ENCODE results near the gene LSP1.

LSP1 gene

DNA sequence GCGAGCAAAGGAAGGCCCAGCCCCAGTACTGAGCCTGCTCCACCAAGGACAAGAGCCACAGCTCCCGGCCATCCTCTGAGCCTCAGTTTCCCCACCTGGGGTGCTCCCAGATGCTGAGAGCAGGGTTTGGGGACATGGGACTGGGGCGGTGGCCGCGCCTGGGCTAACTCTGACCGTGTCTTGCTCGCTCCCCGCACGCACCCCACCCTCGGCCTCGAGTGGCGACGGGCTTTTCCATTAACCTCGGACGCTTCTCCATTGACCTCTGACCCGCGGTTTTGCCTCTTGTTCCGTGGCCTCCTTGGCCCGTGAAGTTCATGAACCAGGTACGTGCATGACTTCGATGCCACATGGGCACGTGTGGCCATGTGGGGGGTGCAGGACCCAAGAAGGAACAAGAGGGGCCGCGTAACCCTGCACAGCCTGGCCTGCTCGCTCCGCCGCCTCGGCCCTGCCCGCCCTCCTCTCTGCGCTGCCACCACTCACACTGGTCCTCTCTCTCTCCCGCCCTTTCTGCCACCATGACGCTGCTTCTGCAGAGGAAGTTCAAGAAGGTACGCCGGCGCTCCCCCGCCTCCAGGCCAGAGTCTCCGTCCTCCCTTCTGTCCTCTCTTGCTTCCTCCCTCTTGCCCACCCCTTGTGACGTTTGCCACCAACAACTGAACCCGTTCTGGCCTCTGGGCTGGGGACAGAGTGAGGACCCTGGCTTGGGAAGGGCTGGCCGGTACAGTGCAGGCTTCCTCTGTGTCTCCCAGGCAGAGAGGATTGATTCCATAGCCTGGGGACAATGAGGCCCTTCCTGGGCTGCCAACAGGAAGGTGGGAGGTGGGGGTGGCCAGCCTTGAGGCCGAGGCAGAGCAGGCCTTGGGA, 73.5 kb downstream of the LSP1 start:
- no peak for ATAC-seq
- TF ChIP-seq TOX (CRISPR knock-in tag; IDR thresholded peaks at IDR 0.05; ENCODE audit: borderline replicate concordance) (no peak), PPARA (CRISPR knock-in tag; IDR thresholded peaks at IDR 0.05; ENCODE audit: borderline replicate concordance) (no peak), ZFP3 (CRISPR knock-in tag; IDR thresholded peaks at IDR 0.05) (no peak), ESRRG (CRISPR knock-in tag; IDR thresholded peaks at IDR 0.05) (no peak), TSHZ2 (CRISPR knock-in tag; IDR thresholded peaks at IDR 0.05) (no peak), ZNF565 (CRISPR knock-in tag; conservative IDR thresholded peaks at IDR 0.05; ENCODE audit: low read depth) (no peak), ZFP30 (CRISPR knock-in tag; IDR thresholded peaks at IDR 0.05) (no peak), ARNTL (CRISPR knock-in tag; IDR thresholded peaks at IDR 0.05; ENCODE audit: borderline replicate concordance, low read depth) (no peak), ZC3H10 (CRISPR knock-in tag; IDR thresholded peaks at IDR 0.05) (no peak), GLIS3 (CRISPR knock-in tag; IDR thresholded peaks at IDR 0.05) (no peak), POU6F1 (CRISPR knock-in tag; IDR thresholded peaks at IDR 0.05; ENCODE audit: borderline replicate concordance, low read depth) (no peak), OSR1 (CRISPR knock-in tag; IDR thresholded peaks at IDR 0.05) (no peak), SNAI2 (CRISPR knock-in tag; IDR thresholded peaks at IDR 0.05) (no peak), ZNF8 (CRISPR knock-in tag; IDR thresholded peaks at IDR 0.05) (no peak), CREB5 (CRISPR knock-in tag; IDR thresholded peaks at IDR 0.05; ENCODE audit: low read depth) (no peak), RARB (CRISPR knock-in tag; IDR thresholded peaks at IDR 0.05) (no peak), TCF4 (CRISPR knock-in tag; IDR thresholded peaks at IDR 0.05; ENCODE audit: borderline replicate concordance) (no peak), BACH2 (CRISPR knock-in tag; IDR thresholded peaks at IDR 0.05; ENCODE audit: borderline replicate concordance) (no peak)
- TF ChIP-seq, protein P1, sequence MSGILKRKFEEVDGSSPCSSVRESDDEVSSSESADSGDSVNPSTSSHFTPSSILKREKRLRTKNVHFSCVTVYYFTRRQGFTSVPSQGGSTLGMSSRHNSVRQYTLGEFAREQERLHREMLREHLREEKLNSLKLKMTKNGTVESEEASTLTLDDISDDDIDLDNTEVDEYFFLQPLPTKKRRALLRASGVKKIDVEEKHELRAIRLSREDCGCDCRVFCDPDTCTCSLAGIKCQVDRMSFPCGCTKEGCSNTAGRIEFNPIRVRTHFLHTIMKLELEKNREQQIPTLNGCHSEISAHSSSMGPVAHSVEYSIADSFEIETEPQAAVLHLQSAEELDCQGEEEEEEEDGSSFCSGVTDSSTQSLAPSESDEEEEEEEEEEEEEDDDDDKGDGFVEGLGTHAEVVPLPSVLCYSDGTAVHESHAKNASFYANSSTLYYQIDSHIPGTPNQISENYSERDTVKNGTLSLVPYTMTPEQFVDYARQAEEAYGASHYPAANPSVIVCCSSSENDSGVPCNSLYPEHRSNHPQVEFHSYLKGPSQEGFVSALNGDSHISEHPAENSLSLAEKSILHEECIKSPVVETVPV (CRISPR knock-in tag; IDR thresholded peaks at IDR 0.05), result no peak

DNA sequence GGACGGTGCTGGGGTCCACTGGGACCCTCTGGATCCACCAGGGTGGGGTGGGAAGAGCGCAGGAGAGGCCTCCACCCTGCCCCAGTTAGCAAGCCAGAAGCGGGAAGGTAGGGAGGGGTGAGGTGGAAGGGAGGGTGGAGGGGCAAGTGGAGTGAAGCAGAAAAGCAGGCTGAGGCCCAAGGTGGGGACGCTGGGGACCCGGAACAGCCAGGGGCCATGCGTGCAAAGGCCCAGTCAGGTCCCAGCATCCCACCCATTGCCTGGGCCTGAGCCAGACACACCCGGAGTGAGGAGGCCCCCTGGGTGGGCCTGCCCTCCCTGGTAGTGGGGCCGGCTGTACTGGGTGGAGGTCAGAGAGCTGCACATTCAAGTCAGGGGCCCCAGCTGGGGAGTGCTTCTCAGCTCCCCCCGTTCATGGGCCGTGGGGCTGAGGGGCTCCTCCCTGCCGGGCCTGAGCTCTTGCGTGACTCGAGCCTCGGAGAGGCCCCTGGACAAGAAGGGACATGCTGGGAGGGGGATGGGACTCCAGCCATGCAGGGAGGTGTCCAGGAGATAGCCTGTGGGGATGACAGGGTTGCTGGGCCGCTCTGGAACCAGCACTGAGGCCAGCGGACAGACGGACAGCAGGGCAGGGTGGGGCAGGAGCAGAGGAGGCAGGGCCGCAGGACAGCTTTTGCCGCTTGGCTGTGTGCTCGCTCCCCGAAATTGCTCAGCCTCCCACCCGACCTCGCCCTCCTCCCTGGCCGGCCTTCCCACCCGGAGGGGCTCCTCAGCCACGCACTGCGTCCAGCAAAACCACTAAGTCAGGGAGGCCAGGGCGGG, 74.4 kb downstream of the LSP1 start:
- ATAC-seq, result no peak
- TF ChIP-seq RARB (CRISPR knock-in tag; IDR thresholded peaks at IDR 0.05) (no peak), CSDC2 (CRISPR knock-in tag; IDR thresholded peaks at IDR 0.05) (no peak), ZNF8 (CRISPR knock-in tag; IDR thresholded peaks at IDR 0.05) (no peak), TSHZ2 (CRISPR knock-in tag; IDR thresholded peaks at IDR 0.05) (no peak), BACH2 (CRISPR knock-in tag; IDR thresholded peaks at IDR 0.05; ENCODE audit: borderline replicate concordance) (no peak), ZFP30 (CRISPR knock-in tag; IDR thresholded peaks at IDR 0.05) (no peak), CREB5 (CRISPR knock-in tag; IDR thresholded peaks at IDR 0.05; ENCODE audit: low read depth) (no peak), ZFP3 (CRISPR knock-in tag; IDR thresholded peaks at IDR 0.05) (no peak), ISL1 (CRISPR knock-in tag; IDR thresholded peaks at IDR 0.05) (no peak), ZNF565 (CRISPR knock-in tag; conservative IDR thresholded peaks at IDR 0.05; ENCODE audit: low read depth) (no peak), POU6F1 (CRISPR knock-in tag; IDR thresholded peaks at IDR 0.05; ENCODE audit: borderline replicate concordance, low read depth) (no peak), ARNTL (CRISPR knock-in tag; IDR thresholded peaks at IDR 0.05; ENCODE audit: borderline replicate concordance, low read depth) (no peak), PPARA (CRISPR knock-in tag; IDR thresholded peaks at IDR 0.05; ENCODE audit: borderline replicate concordance) (no peak), GLIS3 (CRISPR knock-in tag; IDR thresholded peaks at IDR 0.05) (no peak), TCF4 (CRISPR knock-in tag; IDR thresholded peaks at IDR 0.05; ENCODE audit: borderline replicate concordance) (no peak), SNAI2 (CRISPR knock-in tag; IDR thresholded peaks at IDR 0.05) (no peak)

All from SK-N-SH treated with all-trans-retinoic acid at 6 μM for 48 hours (cell line).